Lung (tissue), 12 donors: ENCODE results near the gene IL21R. TPM values are rescaled to one million over a fixed set of nuclear protein-coding genes. Genes with fewer than 3 reads are reported as not detected.

ENCODE experiments used
- ATAC-seq: fragments of 200-7000 bp; cut with Tn5 transposase; one replicate; pipeline ENCODE4 v1.9.1; 2020; ENCODE audit warnings: moderate number of reproducible peaks; ENCODE audit not compliant: insufficient read depth, low FRiP score
- DNase-seq, 3 donors: peaks; one replicate each; pipeline ENCODE4 v3.0.0-alpha.2; 2013 to 2017
- H3K27ac ChIP-seq, 2 donors: one replicate each; pipeline ENCODE4 v1.5.1; 2013; ENCODE audit warnings: mild to moderate bottlenecking in 2 of 2, moderate library complexity in 2 of 2, control low read depth in 1 of 2, inconsistent platforms in 1 of 2, low read depth in 1 of 2, low read length in 1 of 2
- H3K27me3 ChIP-seq, 3 donors: one replicate each; pipeline ENCODE4 v1.5.1; 2013; ENCODE audit warnings: low read length in 2 of 3; ENCODE audit not compliant: control insufficient read depth in 3 of 3, insufficient read depth in 3 of 3
- H3K36me3 ChIP-seq, 4 donors: one replicate each; pipeline ENCODE4 v1.5.1; 2013; ENCODE audit warnings: low read length in 4 of 4, mild to moderate bottlenecking in 1 of 4, moderate library complexity in 1 of 4; ENCODE audit not compliant: control insufficient read depth in 4 of 4, insufficient read depth in 4 of 4
- H3K4me1 ChIP-seq, 5 donors: one replicate each; pipeline ENCODE4 v1.5.1; 2013; ENCODE audit warnings: low read length in 5 of 5, mild to moderate bottlenecking in 2 of 5, moderate library complexity in 1 of 5; ENCODE audit not compliant: control insufficient read depth in 5 of 5, insufficient read depth in 5 of 5
- H3K4me3 ChIP-seq: one replicate; pipeline ENCODE4 v1.5.1; 2013; ENCODE audit warnings: mild to moderate bottlenecking, control low read depth, moderate library complexity
- H3K9ac ChIP-seq, 2 donors: one replicate each; pipeline ENCODE4 v1.5.1; 2013; ENCODE audit warnings: low read length in 2 of 2, control low read depth in 1 of 2; ENCODE audit not compliant: insufficient read depth in 1 of 2
- H3K9me3 ChIP-seq, 4 donors: one replicate each; pipeline ENCODE4 v1.5.1; 2013; ENCODE audit warnings: low read length in 3 of 4, mild to moderate bottlenecking in 1 of 4, moderate library complexity in 1 of 4; ENCODE audit not compliant: control insufficient read depth in 4 of 4, insufficient read depth in 3 of 4
- CTCF ChIP-seq: IDR thresholded peaks from 2 replicates; pipeline ENCODE4 v1.5.1; 2012; ENCODE audit warnings: mild to moderate bottlenecking; ENCODE audit errors: control extremely low read depth, extremely low read depth
- WGBS, 2 donors: extraction: QIAGEN DNeasy Blood & Tissue Kit; methylation state at CpG; one replicate each; pipeline ENCODE4 v1.1.7; 2013; 5-methylcytosine and 5-hydroxymethylcytosine counted together
- polyA plus RNA-seq, 2 donors: library from polyadenylated mRNA; stranded (reverse); fragments of 200-250 nt; gene quantifications; one replicate each; pipeline ENCODE4 v1.2.1, GENCODE V29; 2013
- total RNA-seq, 2 donors: library from RNA; depleted of rRNA in 1 of 2; stranded (reverse); fragments of >200 nt in 1 of 2; gene quantifications; one replicate each; pipeline ENCODE4 v1.2.1, GENCODE V29; 2014 to 2021
- donor health status: control.
- donor health status: control.
- donor health status: Bipolar disorder and iron deficiency.
- donor health status: healthy.
- donor health status: DM: yes; HTN: yes; CAD: no.

IL21R gene
- total and polyA plus RNA-seq, 4 donors: 1.0 to 6.3 (median 4.0) TPM

GRCh38 chr16:27480761-27481160, 78.8 kb downstream of the IL21R start:
- no peak for TF ChIP-seq CTCF
- Histone ChIP-seq H3K4me1 (no peaks in the 10 kb centered on the region), H3K27me3 (no peaks in the 10 kb centered on the region), H3K4me3 (no peak overlapping the region), H3K9ac (no peak overlapping the region), H3K9me3 (no peaks in the 10 kb centered on the region), H3K36me3 (peaks cover 44 to 76% (median 67%) of the 10 kb centered on the region in 4 donors), H3K27ac (no peak overlapping the region)
- WGBS, 2 donors: 93% methylated on average over 7 of the region's 7 CpGs
- ATAC-seq (no peak), DNase-seq (no peak)

- no peak for ATAC-seq
- Histone ChIP-seq H3K9me3 (no peaks in the 10 kb centered on the region), H3K4me1 (peaks cover 0 to 6% (median 0%) of the 10 kb centered on the region in 5 donors), H3K27me3 (no peaks in the 10 kb centered on the region), H3K36me3 (peaks cover 46 to 73% (median 68%) of the 10 kb centered on the region in 4 donors), H3K27ac (no peak overlapping the region), H3K9ac (no peak overlapping the region), H3K4me3 (no peak overlapping the region)
- WGBS, 2 donors: 87 to 91% methylated on average over 15 of the region's 15 CpGs
- no peak for TF ChIP-seq CTCF
- DNase-seq: no peak
Measured at GRCh38 chr16:27481282-27481934, 79.4 kb downstream of the IL21R start.

GRCh38 chr16:27482397-27483087, 80.6 kb downstream of the IL21R start:
- ATAC-seq: no peak
- peaks cover 0 to 11% (median 0%) of the 10 kb centered on the region in 5 donors for H3K4me1 ChIP-seq
- 93 to 95% methylated on average over 10 of the region's 10 CpGs for WGBS, 2 donors
- H3K9ac ChIP-seq: no peak overlapping the region
- no peaks in the 10 kb centered on the region for H3K9me3 ChIP-seq
- H3K4me3 ChIP-seq: no peak overlapping the region
- H3K36me3 ChIP-seq: peaks cover 55 to 72% (median 69%) of the 10 kb centered on the region in 4 donors
- H3K27ac ChIP-seq: no peak overlapping the region
- H3K27me3 ChIP-seq: no peaks in the 10 kb centered on the region
- TF ChIP-seq CTCF: no peak
- no peak for DNase-seq
